ENCODE data around the gene CCDC110.

DNA sequence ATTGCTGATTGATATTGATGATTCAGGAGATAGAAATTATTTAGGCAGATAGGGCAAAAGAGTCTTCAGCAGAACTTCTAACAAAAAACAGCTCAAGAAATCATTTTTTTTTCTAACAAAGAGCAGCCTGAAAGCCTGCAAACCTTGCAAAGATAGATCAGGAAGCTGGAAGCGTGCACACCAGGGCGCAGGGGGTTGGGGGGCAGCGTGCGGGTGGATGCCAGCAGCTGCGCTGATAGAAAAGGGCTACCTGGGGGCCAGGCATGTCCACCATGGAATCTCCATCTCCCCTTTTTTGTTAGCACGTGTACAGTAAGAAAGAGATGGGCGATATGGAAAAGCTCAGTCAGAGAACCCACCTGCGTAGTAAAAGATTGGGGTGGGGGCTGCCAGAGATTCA is 1.7 kb upstream of the CCDC110 start:
- no peak for TF ChIP-seq GATA2 (IDR thresholded peaks at IDR 0.05; ENCODE audit: low read depth, low read length)
- no peak for TF ChIP-seq GATA3 (IDR thresholded peaks at IDR 0.05; ENCODE audit: low read depth, low read length)

Measured in SH-SY5Y (cell line).